ENCODE data around the gene SUFU.

Gene SUFU

DNA sequence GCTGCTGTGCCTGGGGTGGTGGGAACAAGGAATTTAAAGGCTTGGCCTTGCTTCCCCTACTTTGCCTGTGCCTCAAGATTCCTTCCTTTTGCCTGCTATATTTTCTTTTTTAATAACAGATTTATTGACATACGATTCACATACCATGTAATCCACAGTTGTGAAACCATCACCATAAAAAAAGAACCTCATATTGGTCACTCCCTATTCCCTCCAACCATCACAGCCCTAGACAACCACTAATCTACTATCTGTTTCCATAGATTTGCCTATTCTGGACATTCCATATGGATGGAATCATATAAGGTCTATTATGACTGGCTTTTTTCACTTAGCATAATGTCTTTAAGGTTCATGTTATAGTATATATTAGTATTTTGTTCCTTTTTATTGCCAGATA lies 81.3 kb downstream of the SUFU start:
- no peak for DNase-seq (ENCODE audit: low read depth, low spot score)
- H3K27ac ChIP-seq, result no peak overlapping the region

DNA sequence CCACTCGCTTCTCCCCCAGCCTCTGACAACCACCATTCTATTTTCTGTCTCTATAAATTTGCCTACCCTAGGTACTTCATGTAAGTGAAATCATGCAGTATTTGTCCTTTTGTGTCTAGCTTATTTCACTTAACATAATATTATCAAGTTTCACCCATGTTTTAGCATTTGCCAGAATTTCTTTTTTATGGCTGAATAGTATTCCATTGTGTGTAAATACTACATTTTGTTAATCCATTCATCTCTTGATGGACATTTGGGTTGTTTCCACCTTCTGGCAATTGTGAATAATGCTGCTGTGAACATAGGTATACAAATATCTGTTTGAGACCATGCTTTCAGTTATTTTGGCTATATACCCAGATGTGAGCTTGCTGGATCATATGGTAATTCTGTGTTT lies 83.1 kb downstream of the SUFU start:
- H3K27ac ChIP-seq, result no peak overlapping the region
- no peak for DNase-seq (ENCODE audit: low read depth, low spot score)

DNA sequence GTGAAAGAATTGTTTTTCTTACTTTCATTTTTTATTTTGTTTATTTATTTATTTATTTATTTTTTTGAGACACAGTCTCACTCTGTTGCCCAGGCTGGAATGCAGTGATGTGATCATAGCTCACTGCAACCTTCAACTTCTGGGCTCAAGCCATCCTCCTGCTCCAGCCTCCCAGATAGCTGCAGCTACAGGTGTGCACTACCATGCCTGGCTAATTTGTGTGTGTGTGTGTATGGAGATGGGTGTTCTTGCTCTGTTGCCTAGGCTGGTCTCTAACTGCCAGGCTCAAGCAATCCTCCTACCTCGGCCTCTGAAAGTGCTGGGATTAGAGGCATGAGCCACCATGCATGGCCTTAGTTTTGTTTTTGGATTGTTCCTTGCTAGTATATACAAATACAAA lies 85.1 kb downstream of the SUFU start:
- H3K27ac ChIP-seq, result no peak overlapping the region
- no peak for DNase-seq (ENCODE audit: low read depth, low spot score)

DNA sequence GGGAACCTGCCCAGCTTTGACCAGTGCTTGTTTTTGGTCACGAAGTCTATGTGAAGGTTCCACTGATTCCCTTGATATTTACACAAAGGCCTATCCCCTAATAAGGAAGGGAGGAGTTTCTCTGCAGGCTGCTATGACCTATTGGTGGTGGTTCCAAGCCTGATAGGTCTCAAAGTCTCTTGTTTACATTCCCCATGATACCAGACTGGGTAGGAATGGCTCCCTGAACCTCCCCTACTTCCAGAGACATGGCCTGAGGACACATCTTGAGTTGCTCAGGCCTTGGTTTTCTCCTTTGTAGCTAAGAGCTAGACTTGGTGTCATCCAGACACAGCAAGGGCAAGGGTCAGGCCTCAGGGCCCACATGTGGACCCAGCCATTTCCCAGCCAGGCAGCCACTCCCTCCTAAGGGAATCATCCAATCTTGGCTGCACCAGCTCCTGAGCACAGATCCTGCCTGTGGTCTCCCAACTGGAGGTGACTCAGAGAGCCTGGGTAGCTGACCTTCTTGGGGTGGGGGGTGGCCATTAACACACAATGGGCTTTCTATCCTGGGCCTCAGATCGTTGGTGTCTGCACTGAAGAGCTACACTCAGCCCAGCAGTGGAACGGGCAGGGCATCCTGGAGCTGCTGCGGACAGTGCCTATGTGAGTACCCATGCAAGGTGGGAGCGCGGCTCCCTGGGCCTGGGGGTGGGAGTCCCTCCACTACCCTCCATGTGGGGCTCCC lies 89.5 kb downstream of the SUFU start:
- no peak for DNase-seq (ENCODE audit: low read depth, low spot score)
- H3K27ac ChIP-seq, result no peak overlapping the region

DNA sequence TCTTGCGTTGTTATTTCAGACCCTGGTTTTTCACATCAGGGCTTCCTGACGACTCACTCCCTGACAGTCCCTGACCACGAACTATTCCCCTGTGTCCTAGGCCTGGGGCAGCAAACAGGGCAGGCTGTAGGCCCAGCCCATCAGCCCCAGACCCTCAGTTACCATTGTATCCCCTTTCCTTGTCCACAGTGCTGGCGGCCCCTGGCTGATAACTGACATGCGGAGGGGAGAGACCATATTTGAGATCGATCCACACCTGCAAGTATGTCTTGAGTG lies 90.0 kb downstream of the SUFU start:
- DNase-seq (ENCODE audit: low read depth, low spot score), result no peak
- no peak overlapping the region for H3K27ac ChIP-seq

DNA sequence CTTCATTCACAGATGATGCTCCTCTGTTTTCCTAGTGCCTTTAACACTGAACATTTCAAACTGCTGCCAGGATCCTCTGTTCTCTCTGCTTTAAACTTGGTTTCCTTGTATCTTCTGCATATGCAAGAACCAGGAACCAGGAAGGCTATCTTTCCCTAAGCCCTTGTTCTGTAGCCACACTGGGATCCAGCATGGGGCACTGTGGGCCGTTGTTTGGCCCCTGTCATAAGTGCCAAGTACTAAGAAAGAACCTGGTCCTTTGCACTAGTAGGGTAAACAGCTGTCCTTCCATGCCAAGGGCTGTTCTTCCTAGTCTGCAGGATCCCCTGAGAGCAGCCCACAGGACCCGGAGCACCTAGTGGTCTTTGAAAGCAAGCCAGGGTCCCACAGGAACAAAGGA lies 91.5 kb downstream of the SUFU start:
- no peak overlapping the region for H3K27ac ChIP-seq
- DNase-seq (ENCODE audit: low read depth, low spot score), result no peak

DNA sequence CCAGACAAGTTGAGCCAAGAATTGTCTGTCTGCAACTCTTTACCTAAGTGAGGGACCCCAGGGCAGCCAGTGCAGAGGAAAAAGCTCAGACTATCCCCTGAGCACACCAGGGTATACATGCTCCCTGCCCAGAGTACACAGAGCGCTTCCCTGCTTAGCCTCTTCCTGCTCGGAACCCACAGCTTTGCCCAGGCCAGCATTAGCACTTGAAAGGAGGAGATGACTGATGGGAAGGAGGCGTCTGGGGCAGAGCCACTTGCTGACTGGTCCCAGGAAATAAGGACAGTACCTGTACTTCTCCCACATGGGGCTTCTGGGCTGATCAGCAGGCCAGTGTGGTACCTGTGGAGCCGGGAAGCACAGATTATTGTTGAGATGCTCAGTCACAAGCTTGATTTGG lies 92.1 kb downstream of the SUFU start:
- DNase-seq (ENCODE audit: low read depth, low spot score), result no peak
- H3K27ac ChIP-seq, result no peak overlapping the region

DNA sequence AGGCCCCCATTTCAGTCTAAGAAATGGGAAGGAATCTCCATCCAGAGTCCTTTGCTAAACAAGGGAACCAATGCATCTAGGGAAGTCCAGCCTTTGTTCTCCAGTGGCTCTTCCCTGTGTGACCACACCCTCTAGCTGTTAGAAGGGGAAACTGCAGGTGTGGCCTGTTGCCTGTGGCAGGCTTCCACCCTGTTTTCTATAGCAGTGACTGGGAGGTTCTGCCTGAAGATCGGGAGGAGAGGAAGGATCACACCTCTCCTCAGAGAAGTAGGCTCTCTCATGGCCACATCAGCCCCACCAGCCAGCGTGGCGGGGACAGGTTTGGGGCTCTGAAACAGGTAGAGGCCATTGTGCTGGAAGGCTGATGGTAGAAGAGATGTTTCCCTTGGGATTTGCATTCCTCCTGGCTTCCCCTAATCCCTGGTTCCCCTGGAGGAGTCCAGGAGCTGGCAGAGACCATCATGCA lies 92.8 kb downstream of the SUFU start:
- peak; percentile 10 for DNase-seq (ENCODE audit: low read depth, low spot score)
- no peak overlapping the region for H3K27ac ChIP-seq

DNA sequence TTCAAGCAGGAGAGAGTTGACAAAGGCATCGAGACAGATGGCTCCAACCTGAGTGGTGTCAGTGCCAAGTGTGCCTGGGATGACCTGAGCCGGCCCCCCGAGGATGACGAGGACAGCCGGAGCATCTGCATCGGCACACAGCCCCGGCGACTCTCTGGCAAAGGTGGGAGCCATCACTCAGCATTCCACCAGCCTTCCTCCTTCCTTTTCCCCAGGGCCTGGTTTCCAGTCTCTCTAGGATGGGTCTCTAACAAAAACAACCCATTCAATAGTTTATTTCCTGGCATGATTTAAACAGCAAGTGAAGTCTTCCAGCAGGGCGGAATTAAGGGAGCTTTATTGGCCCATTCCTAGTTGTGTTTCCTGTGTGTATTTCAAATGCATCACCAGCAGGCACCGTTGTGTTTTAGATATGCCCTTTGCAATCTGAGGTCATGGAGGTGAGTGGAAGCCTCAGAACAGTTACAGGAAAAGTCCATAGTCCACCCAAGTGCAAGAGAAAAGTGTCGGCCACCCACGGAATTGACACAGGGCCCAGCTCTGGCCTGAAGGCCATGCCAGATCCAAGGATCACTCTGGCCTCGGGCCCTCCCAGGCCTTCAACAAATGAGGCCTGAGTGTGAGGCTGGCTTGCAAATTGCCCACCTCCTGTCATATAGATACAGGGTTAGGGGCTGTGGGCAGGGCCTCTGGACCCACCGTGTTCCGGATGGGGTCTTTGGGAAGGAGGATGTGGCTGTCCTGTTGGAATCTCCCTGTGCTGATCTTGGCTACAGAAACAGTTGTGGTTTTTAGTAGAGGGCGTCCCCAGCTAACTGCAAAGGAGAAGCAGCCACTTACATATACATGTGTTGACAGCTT lies 93.6 kb downstream of the SUFU start:
- H3K27ac ChIP-seq, result no peak overlapping the region
- no peak for DNase-seq (ENCODE audit: low read depth, low spot score)

DNA sequence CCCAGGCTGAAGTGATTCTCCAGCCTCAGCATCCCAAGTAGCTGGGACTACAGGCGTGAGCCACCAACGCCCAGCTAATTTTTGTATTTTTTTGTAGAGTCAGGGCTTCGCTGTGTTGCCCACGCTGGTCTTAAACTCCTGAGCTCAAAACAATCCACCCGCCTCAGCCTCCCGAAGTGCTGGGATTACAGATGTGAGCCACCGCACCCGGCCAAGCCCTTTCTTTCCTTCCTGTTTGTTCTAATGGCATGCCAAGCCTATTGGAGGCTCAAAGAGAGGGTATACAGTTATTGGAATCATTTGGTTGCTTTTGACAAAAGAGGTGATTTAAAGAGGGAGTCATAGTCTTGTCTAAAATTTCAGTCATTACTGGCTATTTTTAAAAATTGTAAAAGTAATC lies 94.5 kb downstream of the SUFU start:
- no peak overlapping the region for H3K27ac ChIP-seq
- DNase-seq (ENCODE audit: low read depth, low spot score), result no peak

DNA sequence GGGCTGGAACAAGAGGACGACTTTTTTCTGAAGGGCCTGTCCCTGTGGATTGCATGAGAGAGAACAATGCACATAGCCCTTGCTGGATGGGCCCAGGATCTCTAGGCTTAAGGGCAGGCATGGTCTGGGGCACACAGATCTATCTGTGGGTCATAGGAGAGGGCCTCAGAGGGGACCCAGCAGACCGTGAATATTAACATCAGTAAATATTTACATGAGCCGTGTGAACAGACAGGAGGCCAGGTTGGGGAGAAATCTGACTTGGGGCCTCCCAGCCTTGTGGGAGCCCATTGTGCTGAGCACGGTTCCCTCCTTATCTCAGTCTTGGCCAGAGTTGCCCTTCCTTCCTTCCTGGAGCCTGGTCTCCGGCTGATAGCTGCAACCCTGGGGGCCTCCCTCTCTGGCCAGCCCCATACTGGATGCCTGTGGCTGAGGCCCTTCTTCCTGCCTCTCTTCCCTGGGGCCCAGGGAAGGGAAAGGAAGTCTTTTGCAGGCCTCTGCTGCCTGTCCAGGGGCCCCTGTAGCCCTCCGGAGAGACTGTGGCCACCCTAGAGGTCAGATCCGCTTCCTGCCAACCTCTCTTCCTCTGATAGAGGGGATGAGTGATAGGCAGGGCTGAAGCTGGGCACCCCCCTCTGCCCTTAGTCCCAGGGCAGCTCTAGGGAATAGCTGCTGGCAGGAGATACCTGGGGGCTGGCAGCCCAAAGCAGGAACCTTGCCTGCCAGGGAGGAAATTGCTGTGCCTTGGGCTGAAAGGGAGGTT lies 96.0 kb downstream of the SUFU start:
- no peak overlapping the region for H3K27ac ChIP-seq
- no peak for DNase-seq (ENCODE audit: low read depth, low spot score)

DNA sequence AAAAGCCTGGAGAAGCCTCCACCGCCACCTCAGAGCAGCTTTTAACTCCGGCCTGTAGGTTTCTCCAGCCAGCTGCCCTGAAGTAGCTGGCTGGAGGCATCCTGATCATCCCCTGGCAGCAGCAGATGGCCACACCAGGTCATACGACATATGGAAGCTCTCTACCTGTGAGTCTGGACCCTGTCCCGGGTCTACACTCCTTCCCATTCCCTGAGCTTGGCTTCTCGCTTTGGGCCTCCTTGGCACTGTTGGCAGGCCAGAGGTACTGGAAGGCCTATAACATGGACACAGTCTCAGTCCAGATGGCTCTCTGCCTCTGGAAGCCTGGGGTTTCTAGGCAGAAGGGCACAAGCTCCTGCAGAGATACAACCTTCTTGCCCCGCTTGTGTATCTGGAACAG lies 97.0 kb downstream of the SUFU start:
- DNase-seq (ENCODE audit: low read depth, low spot score), result no peak
- no peak overlapping the region for H3K27ac ChIP-seq

DNA sequence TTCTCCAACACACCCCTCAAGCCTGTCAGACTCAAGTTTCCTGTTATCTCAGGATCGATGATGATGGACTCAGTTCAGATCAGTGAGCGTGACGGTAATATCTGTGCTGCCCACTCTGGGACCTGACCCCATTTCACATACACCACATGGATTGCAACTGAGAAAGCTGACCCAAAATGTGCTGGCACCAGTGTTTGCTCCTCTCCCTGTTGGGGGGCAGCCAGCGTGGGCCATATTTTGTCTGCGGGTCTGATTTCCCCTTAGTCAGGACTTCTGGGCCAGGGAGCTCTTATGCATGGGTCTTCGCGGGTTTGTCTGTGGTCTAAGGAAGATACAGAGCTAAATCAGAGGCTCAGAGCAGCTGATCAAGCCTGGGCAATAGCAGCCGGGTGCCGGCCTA lies 97.9 kb downstream of the SUFU start:
- no peak for DNase-seq (ENCODE audit: low read depth, low spot score)
- H3K27ac ChIP-seq, result no peak overlapping the region

DNA sequence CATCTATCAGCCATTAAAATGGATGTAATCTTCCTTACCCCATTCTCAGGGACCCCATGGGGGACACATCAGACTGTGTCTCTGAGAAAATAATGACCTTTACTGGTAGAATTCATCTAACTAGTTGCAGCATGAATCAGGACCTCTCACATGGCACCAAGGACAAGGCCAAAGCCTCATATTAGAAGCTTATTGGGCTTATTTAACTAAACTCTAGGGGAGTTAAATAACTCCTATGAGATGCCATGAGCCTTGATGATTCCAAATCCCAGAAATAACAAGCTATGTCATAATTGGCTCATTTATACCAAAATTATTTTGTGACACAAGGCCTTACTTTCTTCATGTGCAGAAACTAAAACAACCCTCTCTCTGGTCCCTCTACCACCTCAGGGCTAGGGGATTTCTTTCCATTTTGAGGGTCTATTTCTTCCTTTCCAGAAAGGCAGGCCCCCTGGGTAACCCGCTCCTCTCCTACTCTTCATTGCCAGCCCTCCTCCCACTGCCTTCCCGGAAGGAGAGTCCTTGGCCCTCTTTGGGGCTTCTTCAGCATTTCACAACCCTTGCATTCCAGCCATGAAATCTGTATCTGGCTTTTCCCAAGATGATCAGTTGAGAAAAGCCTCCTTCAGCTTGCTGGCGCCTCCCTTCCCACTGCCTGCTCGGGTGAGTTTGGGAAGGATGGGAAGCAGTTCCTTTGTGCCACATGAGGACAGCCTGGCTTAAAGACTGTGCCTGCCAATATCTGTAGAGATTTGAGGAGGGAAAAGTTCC lies 98.7 kb downstream of the SUFU start:
- H3K27ac ChIP-seq, result no peak overlapping the region
- no peak for DNase-seq (ENCODE audit: low read depth, low spot score)

DNA sequence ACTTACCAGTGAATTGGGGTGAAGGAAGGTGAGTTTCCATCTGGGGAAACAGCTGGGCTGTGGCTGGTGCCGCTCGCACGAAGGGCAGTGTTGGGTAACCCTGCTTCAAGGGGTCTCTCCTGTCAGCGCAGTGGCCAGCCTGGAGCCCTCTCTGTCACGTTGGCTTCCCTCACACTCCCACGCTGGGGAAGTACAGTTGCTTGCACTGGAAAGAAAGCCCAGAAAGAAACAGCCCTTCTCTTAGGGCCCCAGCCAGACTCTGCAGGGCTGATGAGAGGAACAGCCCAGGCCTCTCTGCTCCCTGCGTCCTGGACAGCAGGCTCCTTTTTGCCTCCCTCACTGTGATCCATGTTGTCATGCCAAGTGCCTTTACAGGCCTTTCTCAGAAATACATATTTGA lies 100.2 kb downstream of the SUFU start:
- DNase-seq (ENCODE audit: low read depth, low spot score), result no peak
- peak overlapping the region; percentile 76 for H3K27ac ChIP-seq

DNA sequence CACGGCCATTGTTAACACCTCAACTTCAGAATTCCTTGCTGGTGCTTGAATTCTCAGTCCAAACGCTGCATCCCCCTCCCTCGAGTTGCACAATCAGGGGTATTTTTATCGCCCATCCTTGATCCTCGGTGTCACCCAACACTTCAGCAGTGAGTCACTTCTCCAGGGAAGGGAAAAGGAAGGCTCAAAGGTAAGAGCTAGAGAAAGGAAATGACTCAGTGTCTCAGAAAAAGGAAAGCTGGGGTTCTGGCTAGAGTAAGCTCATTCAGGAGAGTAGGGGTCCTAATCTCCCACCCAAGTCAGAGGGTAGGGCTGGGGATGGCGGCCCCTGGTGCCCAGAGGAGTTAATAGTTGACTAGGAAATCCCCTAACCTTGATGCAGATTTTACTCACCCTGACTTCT lies 100.7 kb downstream of the SUFU start:
- H3K27ac ChIP-seq, result peak overlapping the region; percentile 76
- peak; percentile 29 for DNase-seq (ENCODE audit: low read depth, low spot score)

DNA sequence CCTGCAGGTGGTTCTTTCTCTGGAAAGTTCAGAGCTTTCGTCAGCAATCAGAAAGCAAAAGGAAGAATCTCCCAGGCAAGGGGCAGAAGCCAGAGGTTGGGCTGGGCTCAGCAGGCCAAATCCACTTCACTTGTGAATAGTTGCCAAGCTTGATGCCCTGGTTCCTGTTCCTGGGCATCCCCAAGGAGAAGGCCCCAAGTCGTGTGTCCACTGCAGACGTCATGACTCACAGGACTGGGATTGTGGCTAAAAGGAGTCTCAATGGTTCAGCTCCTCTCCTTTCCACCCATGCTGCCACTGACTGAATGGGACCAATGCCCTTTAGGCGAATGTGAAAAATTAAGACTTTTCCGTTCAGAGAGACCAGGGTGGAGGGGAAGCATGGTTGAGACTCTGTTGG lies 101.9 kb downstream of the SUFU start:
- H3K27ac ChIP-seq, result peak overlapping the region; percentile 76
- no peak for DNase-seq (ENCODE audit: low read depth, low spot score)

DNA sequence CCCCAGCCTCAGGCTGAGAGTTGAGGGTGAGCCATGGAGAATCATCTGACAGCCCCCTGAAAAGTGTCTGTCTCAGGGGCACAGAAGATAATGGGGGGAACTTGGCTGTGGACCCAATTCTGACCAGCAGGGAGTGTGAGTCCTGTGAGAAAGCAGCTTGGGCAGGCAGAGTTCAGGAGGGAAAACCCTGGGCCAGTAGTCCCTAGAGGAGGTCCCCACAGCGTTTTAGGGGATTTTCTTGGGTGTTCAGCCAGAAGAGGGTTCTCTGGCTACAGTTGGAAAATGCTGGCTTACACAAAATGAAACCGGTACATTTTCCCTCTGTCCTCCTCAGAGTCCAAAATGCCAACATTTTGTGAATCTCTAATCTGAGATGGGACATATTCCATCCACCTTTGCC lies 104.7 kb downstream of the SUFU start:
- DNase-seq (ENCODE audit: low read depth, low spot score), result no peak
- H3K27ac ChIP-seq, result no peak overlapping the region

DNA sequence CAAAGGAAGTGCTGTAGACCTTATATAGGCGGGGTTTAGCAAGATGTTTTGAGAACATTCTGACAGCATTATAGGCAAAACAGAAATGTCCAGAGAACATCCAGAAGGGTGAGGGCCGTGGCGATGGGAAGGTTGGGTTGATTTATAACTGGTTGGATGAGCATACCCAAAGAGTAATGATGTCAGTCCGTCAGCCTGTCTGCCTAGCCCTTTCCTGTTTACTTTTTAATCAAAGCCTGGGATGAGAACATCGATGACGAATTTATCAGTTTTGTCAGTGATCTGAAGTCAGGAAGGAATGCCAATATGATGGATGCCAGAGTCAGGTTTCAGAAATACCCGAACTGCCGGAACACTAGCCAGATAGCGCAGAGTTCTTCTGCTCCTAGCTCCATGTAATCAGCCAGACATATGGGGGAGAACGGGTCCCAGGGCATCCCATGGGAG lies 106.7 kb downstream of the SUFU start:
- no peak for DNase-seq (ENCODE audit: low read depth, low spot score)
- no peak overlapping the region for H3K27ac ChIP-seq

DNA sequence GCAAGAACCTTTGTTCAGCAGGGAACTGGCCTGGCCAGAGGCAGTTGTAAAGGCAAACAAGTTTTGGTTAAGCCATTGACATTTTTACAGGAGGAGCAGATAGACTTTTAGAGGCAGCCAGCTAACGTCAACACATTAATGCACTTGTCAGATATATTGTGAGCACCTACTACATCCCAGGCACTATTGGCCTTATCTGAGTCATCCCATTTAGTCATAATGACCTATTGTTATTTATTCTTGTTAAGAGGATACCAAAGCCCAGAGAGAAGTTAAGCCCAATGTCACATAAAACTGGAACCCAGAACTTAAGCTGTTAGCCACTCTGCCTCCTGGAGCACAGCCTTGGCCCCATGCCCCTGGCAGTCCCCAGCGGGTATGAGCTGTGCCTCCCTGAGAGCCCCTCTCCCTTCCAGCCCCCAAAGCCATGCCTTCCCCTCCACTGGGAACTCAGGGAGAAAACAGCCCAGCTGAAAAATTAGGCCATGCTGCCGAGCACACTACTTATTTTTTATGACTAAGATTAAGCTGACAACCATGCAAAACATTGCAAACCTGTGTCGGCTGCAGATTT lies 107.8 kb downstream of the SUFU start:
- no peak for DNase-seq (ENCODE audit: low read depth, low spot score)

More for the DNA sequence above, 107.8 kb downstream of the SUFU start:
- no peak overlapping the region for H3K27ac ChIP-seq
